Measurements from ENCODE around the gene ITPKB. TPM values are rescaled to one million over a fixed set of nuclear protein-coding genes. Genes with fewer than 3 reads are reported as not detected.

Gene ITPKB
- polyA plus RNA-seq, 1 of the 3 experiments (the other 2 are of a cell fraction): 2.4 TPM

- ChIA-PET POLR2A (no interaction called here), CTCF (interaction anchor here (1.9 kb wide), 2 partner anchors 11 to 184 kb away, joined by 5 to 6 read pairs; no protein-coding TSS in a partner anchor)
- no peak overlapping the region for H3K4me2 ChIP-seq
- no peaks in the 10 kb centered on the region for H3F3A ChIP-seq (replicated peaks; ENCODE audit: insufficient read depth)
- no peak overlapping the region for H3K9ac ChIP-seq
- no peaks in the 10 kb centered on the region for H3K9me3 ChIP-seq
- DNase-seq: no peak
- H2AFZ ChIP-seq (ENCODE audit: low read depth): no peak overlapping the region
- no peaks in the 10 kb centered on the region for H3K9me2 ChIP-seq
- no peak for TF ChIP-seq MEF2A (IDR thresholded peaks at IDR 0.05; ENCODE audit: borderline replicate concordance, low read depth)
- TF ChIP-seq, protein P1, sequence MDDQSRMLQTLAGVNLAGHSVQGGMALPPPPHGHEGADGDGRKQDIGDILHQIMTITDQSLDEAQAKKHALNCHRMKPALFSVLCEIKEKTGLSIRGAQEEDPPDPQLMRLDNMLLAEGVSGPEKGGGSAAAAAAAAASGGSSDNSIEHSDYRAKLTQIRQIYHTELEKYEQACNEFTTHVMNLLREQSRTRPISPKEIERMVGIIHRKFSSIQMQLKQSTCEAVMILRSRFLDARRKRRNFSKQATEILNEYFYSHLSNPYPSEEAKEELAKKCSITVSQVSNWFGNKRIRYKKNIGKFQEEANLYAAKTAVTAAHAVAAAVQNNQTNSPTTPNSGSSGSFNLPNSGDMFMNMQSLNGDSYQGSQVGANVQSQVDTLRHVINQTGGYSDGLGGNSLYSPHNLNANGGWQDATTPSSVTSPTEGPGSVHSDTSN (IDR thresholded peaks at IDR 0.05): no peak
- no peak for TF ChIP-seq EZH2phosphoT487 (IDR thresholded peaks at IDR 0.05; ENCODE audit: borderline replicate concordance, low read depth)
- no peak for TF ChIP-seq JUND (IDR thresholded peaks at IDR 0.05)
- TF ChIP-seq ELF1 (IDR thresholded peaks at IDR 0.05): no peak
- TF ChIP-seq RXRA (IDR thresholded peaks at IDR 0.05; ENCODE audit: borderline replicate concordance, low read depth): no peak
- no peak for TF ChIP-seq SIN3A (IDR thresholded peaks at IDR 0.05; ENCODE audit: borderline replicate concordance, low read depth, low read length)
- no peak for TF ChIP-seq CHD2 (IDR thresholded peaks at IDR 0.05; ENCODE audit: low read length, partially characterized antibody)
- no peak for TF ChIP-seq YY1 (IDR thresholded peaks at IDR 0.05; ENCODE audit: low read depth)
- no peak for TF ChIP-seq FOXJ3 (CRISPR knock-in tag; IDR thresholded peaks at IDR 0.05)
- H3K4me3 ChIP-seq (ENCODE audit: low read depth in 2 of 2, low read length in 1 of 2): no peak overlapping the region
- H3K27ac ChIP-seq (ENCODE audit: low read depth in 2 of 2, low read length in 1 of 2): no peak overlapping the region
- no peaks in the 10 kb centered on the region for H3K27me3 ChIP-seq (ENCODE audit: insufficient read depth)
- whole genome bisulfite sequencing (ENCODE audit: low lambda C conversion rate): 92% methylated on average over 10 of the region's 10 CpGs
- H4K20me1 ChIP-seq (ENCODE audit: insufficient read depth): no peaks in the 10 kb centered on the region
- no peaks in the 10 kb centered on the region for H3K36me3 ChIP-seq (replicated peaks in 1 of 2; ENCODE audit: control insufficient read depth in 1 of 2, insufficient read depth in 2 of 2, low read length in 1 of 2)
- H3K4me1 ChIP-seq (ENCODE audit: control insufficient read depth in 1 of 2, insufficient read depth in 2 of 2, low read depth in 1 of 2, low read length in 1 of 2): peaks cover 0 to 5% of the 10 kb centered on the region in 2 experiments; a peak in 1 of 4 replicates
- no peaks in the 10 kb centered on the region for H3K79me2 ChIP-seq (ENCODE audit: insufficient read depth)
Measured at GRCh38 chr1:226644541-226645176, 94.4 kb downstream of the ITPKB start.

- no peaks in the 10 kb centered on the region for H3F3A ChIP-seq (replicated peaks; ENCODE audit: insufficient read depth)
- H3K4me1 ChIP-seq (ENCODE audit: control insufficient read depth in 1 of 2, insufficient read depth in 2 of 2, low read depth in 1 of 2, low read length in 1 of 2): peaks cover 0 to 5% of the 10 kb centered on the region in 2 experiments; a peak in 1 of 4 replicates
- no peaks in the 10 kb centered on the region for H3K27me3 ChIP-seq (ENCODE audit: insufficient read depth)
- H3K79me2 ChIP-seq (ENCODE audit: insufficient read depth): no peaks in the 10 kb centered on the region
- H4K20me1 ChIP-seq (ENCODE audit: insufficient read depth): no peaks in the 10 kb centered on the region
- ChIA-PET POLR2A (no interaction called here), CTCF (interaction anchor here (1.0 to 1.9 kb wide), 4 partner anchors 10 to 185 kb away, joined by 3 to 6 read pairs (median 4); no protein-coding TSS in a partner anchor)
- no peak for DNase-seq
- no peaks in the 10 kb centered on the region for H3K36me3 ChIP-seq (replicated peaks in 1 of 2; ENCODE audit: control insufficient read depth in 1 of 2, insufficient read depth in 2 of 2, low read length in 1 of 2)
- no peak overlapping the region; the same call in 1 of the 2 replicates for H3K4me2 ChIP-seq
- no peaks in the 10 kb centered on the region for H3K9me3 ChIP-seq
- no peak overlapping the region for H2AFZ ChIP-seq (ENCODE audit: low read depth)
- H3K4me3 ChIP-seq (ENCODE audit: low read depth in 2 of 2, low read length in 1 of 2): no peak overlapping the region
- H3K27ac ChIP-seq (ENCODE audit: low read depth in 2 of 2, low read length in 1 of 2): no peak overlapping the region
- H3K9me2 ChIP-seq: no peaks in the 10 kb centered on the region
- no peak overlapping the region for H3K9ac ChIP-seq
- WGBS (ENCODE audit: low lambda C conversion rate): 90% methylated on average over 14 of the region's 18 CpGs
- TF ChIP-seq SIN3A (IDR thresholded peaks at IDR 0.05; ENCODE audit: borderline replicate concordance, low read depth, low read length): no peak
- TF ChIP-seq MXI1 (IDR thresholded peaks at IDR 0.05; ENCODE audit: low read depth, low read length): no peak
- TF ChIP-seq YY1 (IDR thresholded peaks at IDR 0.05; ENCODE audit: low read depth): no peak
- no peak for TF ChIP-seq POLR2AphosphoS5 (IDR thresholded peaks at IDR 0.05; ENCODE audit: low read depth, low read length)
- TF ChIP-seq USF1 (IDR thresholded peaks at IDR 0.05; ENCODE audit: borderline replicate concordance, low read depth): no peak
- TF ChIP-seq ELF1 (IDR thresholded peaks at IDR 0.05): no peak
- no peak for TF ChIP-seq MEF2A (IDR thresholded peaks at IDR 0.05; ENCODE audit: borderline replicate concordance, low read depth)
- no peak for TF ChIP-seq SMC3 (IDR thresholded peaks at IDR 0.05; ENCODE audit: low read depth, low read length)
- TF ChIP-seq, protein P2, sequence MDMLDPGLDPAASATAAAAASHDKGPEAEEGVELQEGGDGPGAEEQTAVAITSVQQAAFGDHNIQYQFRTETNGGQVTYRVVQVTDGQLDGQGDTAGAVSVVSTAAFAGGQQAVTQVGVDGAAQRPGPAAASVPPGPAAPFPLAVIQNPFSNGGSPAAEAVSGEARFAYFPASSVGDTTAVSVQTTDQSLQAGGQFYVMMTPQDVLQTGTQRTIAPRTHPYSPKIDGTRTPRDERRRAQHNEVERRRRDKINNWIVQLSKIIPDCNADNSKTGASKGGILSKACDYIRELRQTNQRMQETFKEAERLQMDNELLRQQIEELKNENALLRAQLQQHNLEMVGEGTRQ (IDR thresholded peaks at IDR 0.05; ENCODE audit: borderline replicate concordance, low read depth, low read length): no peak
- TF ChIP-seq ZBTB33 (IDR thresholded peaks at IDR 0.05; ENCODE audit: borderline replicate concordance, low read depth): no peak
- TF ChIP-seq, protein P3, sequence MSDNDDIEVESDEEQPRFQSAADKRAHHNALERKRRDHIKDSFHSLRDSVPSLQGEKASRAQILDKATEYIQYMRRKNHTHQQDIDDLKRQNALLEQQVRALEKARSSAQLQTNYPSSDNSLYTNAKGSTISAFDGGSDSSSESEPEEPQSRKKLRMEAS (IDR thresholded peaks at IDR 0.05; ENCODE audit: low read depth): no peak
- TF ChIP-seq, protein P4, sequence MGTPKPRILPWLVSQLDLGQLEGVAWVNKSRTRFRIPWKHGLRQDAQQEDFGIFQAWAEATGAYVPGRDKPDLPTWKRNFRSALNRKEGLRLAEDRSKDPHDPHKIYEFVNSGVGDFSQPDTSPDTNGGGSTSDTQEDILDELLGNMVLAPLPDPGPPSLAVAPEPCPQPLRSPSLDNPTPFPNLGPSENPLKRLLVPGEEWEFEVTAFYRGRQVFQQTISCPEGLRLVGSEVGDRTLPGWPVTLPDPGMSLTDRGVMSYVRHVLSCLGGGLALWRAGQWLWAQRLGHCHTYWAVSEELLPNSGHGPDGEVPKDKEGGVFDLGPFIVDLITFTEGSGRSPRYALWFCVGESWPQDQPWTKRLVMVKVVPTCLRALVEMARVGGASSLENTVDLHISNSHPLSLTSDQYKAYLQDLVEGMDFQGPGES (IDR thresholded peaks at IDR 0.05; ENCODE audit: low read depth, low read length): no peak
- TF ChIP-seq NFIC (IDR thresholded peaks at IDR 0.05; ENCODE audit: borderline replicate concordance): no peak
Measured at GRCh38 chr1:226643611-226644540, 95.2 kb downstream of the ITPKB start.
